Measurements from ENCODE around the gene KLHL18. TPM values are rescaled to one million over a fixed set of nuclear protein-coding genes. Genes with fewer than 3 reads are reported as not detected.

The KLHL18 gene
- total RNA-seq, 1 experiment from 2014 or later, result 35.4 TPM

GRCh38 chr3:47376393-47376792, 93.6 kb downstream of the KLHL18 start:
- ATAC-seq, result no peak

DNA sequence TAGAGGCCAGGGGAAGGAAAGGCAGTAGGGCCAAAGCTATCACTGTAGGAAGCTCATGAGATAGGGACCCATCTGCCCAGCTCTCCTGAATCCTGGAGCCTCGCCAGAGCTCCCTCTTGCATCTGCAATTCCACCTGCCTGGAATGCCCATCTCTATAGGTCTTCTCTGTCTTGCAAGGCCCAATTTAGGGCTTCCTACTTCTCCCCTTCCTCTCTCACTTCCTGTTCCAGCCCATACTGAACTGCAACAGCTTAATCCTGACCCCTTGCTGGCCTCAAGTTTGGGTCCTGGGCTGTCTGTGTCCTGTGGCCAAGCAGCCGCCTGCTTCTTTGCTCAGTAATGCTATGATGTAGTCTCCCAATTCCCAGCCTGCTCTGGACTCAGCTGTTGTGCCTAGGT, 94.4 kb downstream of the KLHL18 start:
- Histone ChIP-seq H3K4me1 (ENCODE audit: control insufficient read depth, insufficient read depth, low read length) (0 out of 2 replicates have a peak, but pooled peaks cover 3% of the 10 kb centered on the region), H3K36me3 (ENCODE audit: control insufficient read depth, insufficient read depth, low read length) (no peaks in the 10 kb centered on the region), H3K4me3 (ENCODE audit: low read depth in 2 of 2, low read length in 2 of 2) (no peak overlapping the region), H3K27ac (ENCODE audit: low read length) (no peak overlapping the region), H3K9me3 (ENCODE audit: control insufficient read depth, insufficient read depth, low read depth, low read length) (no peaks in the 10 kb centered on the region), H3K27me3 (ENCODE audit: control insufficient read depth, insufficient read depth, low read length) (no peaks in the 10 kb centered on the region)
- DNase-seq (ENCODE audit: low read depth, low spot score), result no peak
- POLR2A ChIA-PET, result no interaction called here
- TF ChIP-seq TCF7L2 (IDR thresholded peaks at IDR 0.05; ENCODE audit: low read depth, low read length), result no peak
- no peak for TF ChIP-seq POLR2AphosphoS5 (IDR thresholded peaks at IDR 0.05; ENCODE audit: low read depth, low read length)
- TF ChIP-seq, protein P1, sequence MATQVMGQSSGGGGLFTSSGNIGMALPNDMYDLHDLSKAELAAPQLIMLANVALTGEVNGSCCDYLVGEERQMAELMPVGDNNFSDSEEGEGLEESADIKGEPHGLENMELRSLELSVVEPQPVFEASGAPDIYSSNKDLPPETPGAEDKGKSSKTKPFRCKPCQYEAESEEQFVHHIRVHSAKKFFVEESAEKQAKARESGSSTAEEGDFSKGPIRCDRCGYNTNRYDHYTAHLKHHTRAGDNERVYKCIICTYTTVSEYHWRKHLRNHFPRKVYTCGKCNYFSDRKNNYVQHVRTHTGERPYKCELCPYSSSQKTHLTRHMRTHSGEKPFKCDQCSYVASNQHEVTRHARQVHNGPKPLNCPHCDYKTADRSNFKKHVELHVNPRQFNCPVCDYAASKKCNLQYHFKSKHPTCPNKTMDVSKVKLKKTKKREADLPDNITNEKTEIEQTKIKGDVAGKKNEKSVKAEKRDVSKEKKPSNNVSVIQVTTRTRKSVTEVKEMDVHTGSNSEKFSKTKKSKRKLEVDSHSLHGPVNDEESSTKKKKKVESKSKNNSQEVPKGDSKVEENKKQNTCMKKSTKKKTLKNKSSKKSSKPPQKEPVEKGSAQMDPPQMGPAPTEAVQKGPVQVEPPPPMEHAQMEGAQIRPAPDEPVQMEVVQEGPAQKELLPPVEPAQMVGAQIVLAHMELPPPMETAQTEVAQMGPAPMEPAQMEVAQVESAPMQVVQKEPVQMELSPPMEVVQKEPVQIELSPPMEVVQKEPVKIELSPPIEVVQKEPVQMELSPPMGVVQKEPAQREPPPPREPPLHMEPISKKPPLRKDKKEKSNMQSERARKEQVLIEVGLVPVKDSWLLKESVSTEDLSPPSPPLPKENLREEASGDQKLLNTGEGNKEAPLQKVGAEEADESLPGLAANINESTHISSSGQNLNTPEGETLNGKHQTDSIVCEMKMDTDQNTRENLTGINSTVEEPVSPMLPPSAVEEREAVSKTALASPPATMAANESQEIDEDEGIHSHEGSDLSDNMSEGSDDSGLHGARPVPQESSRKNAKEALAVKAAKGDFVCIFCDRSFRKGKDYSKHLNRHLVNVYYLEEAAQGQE (IDR thresholded peaks at IDR 0.05; ENCODE audit: insufficient read depth in 1 of 2, low read depth in 2 of 2, low read length in 1 of 2), result no peak
- TF ChIP-seq SIN3A (IDR thresholded peaks at IDR 0.05; ENCODE audit: borderline replicate concordance, insufficient read depth, low read depth, low read length), result no peak
- TF ChIP-seq, protein P2, sequence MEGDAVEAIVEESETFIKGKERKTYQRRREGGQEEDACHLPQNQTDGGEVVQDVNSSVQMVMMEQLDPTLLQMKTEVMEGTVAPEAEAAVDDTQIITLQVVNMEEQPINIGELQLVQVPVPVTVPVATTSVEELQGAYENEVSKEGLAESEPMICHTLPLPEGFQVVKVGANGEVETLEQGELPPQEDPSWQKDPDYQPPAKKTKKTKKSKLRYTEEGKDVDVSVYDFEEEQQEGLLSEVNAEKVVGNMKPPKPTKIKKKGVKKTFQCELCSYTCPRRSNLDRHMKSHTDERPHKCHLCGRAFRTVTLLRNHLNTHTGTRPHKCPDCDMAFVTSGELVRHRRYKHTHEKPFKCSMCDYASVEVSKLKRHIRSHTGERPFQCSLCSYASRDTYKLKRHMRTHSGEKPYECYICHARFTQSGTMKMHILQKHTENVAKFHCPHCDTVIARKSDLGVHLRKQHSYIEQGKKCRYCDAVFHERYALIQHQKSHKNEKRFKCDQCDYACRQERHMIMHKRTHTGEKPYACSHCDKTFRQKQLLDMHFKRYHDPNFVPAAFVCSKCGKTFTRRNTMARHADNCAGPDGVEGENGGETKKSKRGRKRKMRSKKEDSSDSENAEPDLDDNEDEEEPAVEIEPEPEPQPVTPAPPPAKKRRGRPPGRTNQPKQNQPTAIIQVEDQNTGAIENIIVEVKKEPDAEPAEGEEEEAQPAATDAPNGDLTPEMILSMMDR (IDR thresholded peaks at IDR 0.05), result no peak
- no TSS peak for BruUV-seq (replicated peaks)
- ATAC-seq, result no peak
- intact Hi-C loops (cut with micrococcal nuclease; ENCODE audit: unreplicated experiment) (no loop called here), in situ Hi-C loops (cut with HindIII; ENCODE audit: low pct_unique_long_range_greater_than_20kb, low sequenced_read_pairs) (no loop called here)
- CTCF ChIA-PET, result no interaction called here

More at GRCh38 chr3:47376393-47376792, 93.6 kb downstream of the KLHL18 start:
- no TSS peak for BruUV-seq (replicated peaks)
- Histone ChIP-seq H3K9me3 (ENCODE audit: control insufficient read depth, insufficient read depth, low read depth, low read length) (no peaks in the 10 kb centered on the region), H3K27me3 (ENCODE audit: control insufficient read depth, insufficient read depth, low read length) (no peaks in the 10 kb centered on the region), H3K27ac (ENCODE audit: low read length) (no peak overlapping the region), H3K4me3 (ENCODE audit: low read depth in 2 of 2, low read length in 2 of 2) (no peak overlapping the region), H3K36me3 (ENCODE audit: control insufficient read depth, insufficient read depth, low read length) (no peaks in the 10 kb centered on the region), H3K4me1 (ENCODE audit: control insufficient read depth, insufficient read depth, low read length) (0 out of 2 replicates have a peak, but pooled peaks cover 3% of the 10 kb centered on the region)
- intact Hi-C loops (cut with micrococcal nuclease; ENCODE audit: unreplicated experiment), result no loop called here
- ChIA-PET CTCF (no interaction called here), POLR2A (no interaction called here)
- TF ChIP-seq SIN3A (IDR thresholded peaks at IDR 0.05; ENCODE audit: borderline replicate concordance, insufficient read depth, low read depth, low read length) (no peak), POLR2AphosphoS5 (IDR thresholded peaks at IDR 0.05; ENCODE audit: low read depth, low read length) (no peak), TCF7L2 (IDR thresholded peaks at IDR 0.05; ENCODE audit: low read depth, low read length) (no peak)
- TF ChIP-seq, protein P1 (IDR thresholded peaks at IDR 0.05; ENCODE audit: insufficient read depth in 1 of 2, low read depth in 2 of 2, low read length in 1 of 2), result no peak
- DNase-seq (ENCODE audit: low read depth, low spot score), result no peak
- in situ Hi-C loops (cut with HindIII; ENCODE audit: low pct_unique_long_range_greater_than_20kb, low sequenced_read_pairs), result no loop called here
